ACC112 (cell line): ENCODE data around the gene MTMR10.

ENCODE experiments used
- H2AFZ ChIP-seq: fragments of 200-600 bp; sonication (generic); one replicate; pipeline ENCODE4 v1.6.0; 2017; ENCODE audit warnings: antibody characterized with exemption, low read length; ENCODE audit not compliant: unreplicated experiment
- H3K27ac ChIP-seq: fragments of 200-600 bp; sonication (generic); 2 replicates; pipeline ENCODE4 v1.5.1; 2014; ENCODE audit warnings: low read depth, mild to moderate bottlenecking, antibody characterized with exemption, low read length, moderate library complexity
- H3K27me3 ChIP-seq: fragments of 200-600 bp; sonication (generic); 2 replicates; pipeline ENCODE4 v1.6.1; 2014; ENCODE audit warnings: mild to moderate bottlenecking, antibody characterized with exemption, low read length, moderate library complexity, mixed read lengths; ENCODE audit not compliant: insufficient read depth
- H3K36me3 ChIP-seq: fragments of 200-600 bp; sonication (generic); 2 replicates; pipeline ENCODE4 v1.6.1; 2016; ENCODE audit warnings: mild to moderate bottlenecking, antibody characterized with exemption, low read length, moderate library complexity, mixed read lengths; ENCODE audit not compliant: insufficient read depth
- H3K4me1 ChIP-seq: fragments of 200-600 bp; sonication (generic); one replicate; pipeline ENCODE4 v1.6.1; 2016; ENCODE audit warnings: low read length, mixed read lengths; ENCODE audit not compliant: insufficient read depth, unreplicated experiment, control insufficient read depth
- H3K4me3 ChIP-seq: fragments of 200-600 bp; sonication (generic); 2 replicates; pipeline ENCODE4 v1.5.1; 2014; ENCODE audit warnings: mild to moderate bottlenecking, low read depth, low read length
- H3K79me2 ChIP-seq: fragments of 200-600 bp; sonication (generic); one replicate; pipeline ENCODE4 v1.6.0; 2016; ENCODE audit warnings: low read length; ENCODE audit not compliant: control insufficient read depth, unreplicated experiment, insufficient read depth

Gene MTMR10

DNA sequence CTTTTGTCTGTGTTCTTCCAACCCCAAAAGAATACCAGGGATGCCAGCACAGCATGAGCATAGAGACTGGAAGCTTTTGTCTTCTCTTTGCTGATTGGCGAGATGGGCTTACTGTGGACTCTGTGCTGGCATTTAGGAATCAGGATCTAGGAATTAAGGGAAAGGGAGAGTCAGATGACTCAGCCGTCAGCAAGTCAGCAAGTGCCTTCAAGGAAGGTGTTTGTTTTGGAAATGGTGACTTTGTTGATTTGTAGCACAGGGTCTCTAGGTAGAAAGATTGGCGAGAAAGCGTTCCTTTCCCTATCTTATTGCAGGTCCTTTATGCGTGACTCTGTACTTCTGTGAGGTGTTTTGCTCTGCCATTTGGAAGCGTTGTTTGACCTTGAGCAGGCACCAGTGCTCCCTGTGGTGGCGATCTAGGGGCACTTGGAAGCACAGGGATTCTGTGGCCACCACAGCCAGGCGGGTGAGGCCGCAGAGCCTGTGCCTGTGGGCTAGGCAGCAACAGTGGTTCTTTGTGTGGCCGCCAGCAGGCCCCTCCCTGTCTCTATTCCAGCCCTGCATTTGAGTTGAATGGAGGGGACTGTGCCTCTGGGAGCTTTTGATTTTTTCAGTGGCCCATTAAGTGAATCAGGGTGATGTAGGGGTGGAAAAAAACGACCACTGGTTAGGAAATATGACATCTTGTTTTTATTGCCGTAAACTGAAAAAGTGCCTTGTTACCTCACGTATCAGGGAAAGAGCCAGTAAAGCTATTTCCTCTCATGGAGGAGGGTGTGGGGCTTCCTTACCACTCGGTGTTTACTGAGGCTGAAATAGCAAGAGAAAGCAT lies 68.7 kb downstream of the MTMR10 start:
- Histone ChIP-seq H3K4me3 (no peak overlapping the region), H3K27ac (no peak overlapping the region), H3K27me3 (no peaks in the 10 kb centered on the region), H3K4me1 (no peaks in the 10 kb centered on the region), H2AFZ (no peak overlapping the region), H3K79me2 (no peaks in the 10 kb centered on the region), H3K36me3 (peaks cover 20% of the 10 kb centered on the region)

DNA sequence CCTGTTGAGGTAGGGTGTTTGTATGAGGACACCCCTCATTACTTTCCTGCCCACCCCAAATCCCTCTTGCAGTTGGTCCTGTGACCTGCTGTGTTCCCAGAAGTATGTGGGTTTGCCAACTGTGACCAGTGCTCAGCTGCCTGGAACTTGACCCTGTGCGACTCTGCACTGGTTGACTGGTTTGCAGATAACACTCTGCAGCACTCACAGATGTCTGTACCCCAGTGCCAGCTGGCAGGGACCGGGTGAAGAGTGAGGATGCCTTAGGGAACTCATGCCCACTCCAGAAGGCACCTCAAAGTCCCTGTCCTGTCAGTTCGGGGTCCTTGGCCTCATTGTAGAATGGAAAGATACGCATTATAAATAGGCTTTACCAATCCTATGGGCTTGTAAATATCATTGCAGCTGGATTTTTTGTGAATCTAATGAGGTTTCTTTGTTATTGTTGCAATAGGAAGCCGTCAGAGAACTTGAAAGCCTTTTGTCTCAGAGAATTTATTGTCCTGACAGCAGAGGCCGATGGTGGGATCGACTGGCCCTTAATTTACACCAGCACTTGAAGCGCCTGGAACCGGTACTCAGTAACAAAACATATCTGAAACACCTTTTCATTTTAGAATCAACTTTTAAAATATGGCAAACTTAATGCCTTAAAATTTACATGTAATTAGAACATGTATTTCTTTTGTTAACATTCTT lies 69.5 kb downstream of the MTMR10 start:
- no peak overlapping the region for H3K4me3 ChIP-seq
- H3K36me3 ChIP-seq, result peaks cover 20% of the 10 kb centered on the region
- H3K4me1 ChIP-seq, result no peaks in the 10 kb centered on the region
- no peak overlapping the region for H2AFZ ChIP-seq
- H3K27me3 ChIP-seq, result no peaks in the 10 kb centered on the region
- H3K79me2 ChIP-seq, result peaks cover under 1% of the 10 kb centered on the region
- no peak overlapping the region for H3K27ac ChIP-seq

DNA sequence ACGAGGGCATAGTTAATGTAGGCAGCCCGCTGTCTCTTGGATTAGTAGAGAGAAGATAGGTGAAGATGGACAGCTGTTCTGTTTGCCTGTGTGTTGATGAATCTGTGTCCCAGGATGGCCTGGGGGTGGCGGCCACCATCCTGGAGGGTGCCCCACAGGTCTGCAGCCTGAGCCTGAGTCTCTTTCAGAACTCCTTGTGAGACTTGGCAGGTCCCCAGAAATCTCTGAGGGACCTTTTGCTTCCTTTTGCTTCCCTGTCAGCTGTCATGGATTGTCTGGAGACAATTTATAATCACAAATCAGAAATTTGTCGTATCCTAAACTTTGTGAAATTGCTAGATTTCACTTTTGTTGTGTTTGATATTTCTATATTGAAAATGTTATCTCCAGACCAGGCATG lies 70.3 kb downstream of the MTMR10 start:
- peaks cover 7% of the 10 kb centered on the region for H3K79me2 ChIP-seq
- H3K36me3 ChIP-seq, result peaks cover 22% of the 10 kb centered on the region
- no peak overlapping the region for H3K4me3 ChIP-seq
- H2AFZ ChIP-seq, result no peak overlapping the region
- no peaks in the 10 kb centered on the region for H3K4me1 ChIP-seq
- no peak overlapping the region for H3K27ac ChIP-seq
- no peaks in the 10 kb centered on the region for H3K27me3 ChIP-seq

DNA sequence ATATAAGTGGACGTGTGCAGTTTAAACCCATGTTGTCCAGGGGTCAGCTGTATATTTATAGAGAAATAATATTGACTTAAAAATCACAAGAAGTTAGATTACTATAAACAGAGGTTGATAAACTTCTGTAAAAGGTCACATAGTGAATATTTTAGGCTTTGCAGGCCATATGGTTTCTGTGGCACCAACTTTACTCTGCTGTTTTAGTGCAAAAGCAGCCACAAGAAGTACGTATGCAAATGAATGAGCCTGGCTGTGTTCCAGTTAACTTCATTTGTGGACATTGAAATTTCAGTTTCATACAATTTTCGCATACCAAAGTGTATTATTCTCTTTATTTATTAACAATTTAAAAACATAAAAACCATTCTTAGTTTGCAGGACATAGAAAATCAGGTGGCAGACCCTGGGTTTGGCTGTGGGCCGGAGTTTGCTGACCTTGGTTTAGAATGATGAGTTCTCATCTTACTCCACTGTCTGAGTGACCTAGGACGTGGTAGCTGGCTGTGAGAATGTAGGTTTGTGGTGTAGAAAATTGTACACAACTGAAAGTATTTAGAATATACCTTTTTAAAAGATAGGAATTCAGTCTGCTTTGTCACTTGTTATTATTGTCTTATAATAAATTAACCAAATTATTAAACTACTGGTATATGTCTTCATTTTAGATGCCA lies 71.4 kb downstream of the MTMR10 start:
- no peak overlapping the region for H3K27ac ChIP-seq
- H2AFZ ChIP-seq, result no peak overlapping the region
- no peaks in the 10 kb centered on the region for H3K4me1 ChIP-seq
- H3K36me3 ChIP-seq, result peaks cover 25% of the 10 kb centered on the region
- H3K27me3 ChIP-seq, result no peaks in the 10 kb centered on the region
- H3K4me3 ChIP-seq, result no peak overlapping the region
- peaks cover 9% of the 10 kb centered on the region for H3K79me2 ChIP-seq

DNA sequence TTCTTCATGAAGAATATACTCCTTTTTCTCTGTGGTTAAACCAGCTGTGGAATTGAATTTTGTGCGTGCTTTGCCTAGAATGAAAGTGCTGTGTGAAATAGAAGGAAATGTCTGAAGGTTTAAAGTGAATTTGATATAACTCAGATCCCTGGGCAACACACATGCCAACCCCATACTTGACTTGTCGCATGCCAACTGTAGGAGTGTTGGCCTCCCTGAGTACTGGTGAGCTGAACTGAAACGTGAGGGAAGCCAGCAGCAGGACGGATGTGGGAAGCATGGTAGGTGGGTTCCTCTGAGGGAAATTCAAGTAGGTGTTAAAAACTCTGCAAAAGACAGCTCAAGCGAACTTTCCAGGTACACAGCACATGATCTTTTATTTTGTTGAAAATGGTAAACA lies 73.1 kb downstream of the MTMR10 start:
- H3K27ac ChIP-seq, result no peak overlapping the region
- peaks cover 9% of the 10 kb centered on the region for H3K79me2 ChIP-seq
- H3K4me3 ChIP-seq, result no peak overlapping the region
- H2AFZ ChIP-seq, result no peak overlapping the region
- H3K4me1 ChIP-seq, result no peaks in the 10 kb centered on the region
- H3K27me3 ChIP-seq, result no peaks in the 10 kb centered on the region
- H3K36me3 ChIP-seq, result peaks cover 27% of the 10 kb centered on the region

DNA sequence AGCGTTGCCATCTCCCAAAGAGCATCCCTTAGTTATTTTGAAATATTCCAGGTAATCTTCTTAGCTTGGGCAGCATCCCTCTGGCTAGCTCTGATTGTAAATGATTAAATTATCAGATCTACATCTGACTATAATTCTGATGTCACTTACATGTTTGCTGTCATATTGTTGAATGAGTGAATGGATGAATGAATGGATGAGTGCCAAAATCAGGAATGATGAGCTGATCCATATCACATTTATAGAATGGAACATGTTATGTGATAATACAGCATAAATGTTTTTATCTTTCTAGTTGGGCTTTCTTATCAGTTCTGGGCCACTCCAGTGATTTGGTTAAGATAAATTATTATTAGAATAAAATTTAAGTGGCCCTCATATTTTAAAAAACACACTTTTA lies 73.8 kb downstream of the MTMR10 start:
- peaks cover 9% of the 10 kb centered on the region for H3K79me2 ChIP-seq
- no peak overlapping the region for H2AFZ ChIP-seq
- no peaks in the 10 kb centered on the region for H3K27me3 ChIP-seq
- H3K4me3 ChIP-seq, result no peak overlapping the region
- H3K4me1 ChIP-seq, result no peaks in the 10 kb centered on the region
- H3K27ac ChIP-seq, result no peak overlapping the region
- H3K36me3 ChIP-seq, result peaks cover 21% of the 10 kb centered on the region

DNA sequence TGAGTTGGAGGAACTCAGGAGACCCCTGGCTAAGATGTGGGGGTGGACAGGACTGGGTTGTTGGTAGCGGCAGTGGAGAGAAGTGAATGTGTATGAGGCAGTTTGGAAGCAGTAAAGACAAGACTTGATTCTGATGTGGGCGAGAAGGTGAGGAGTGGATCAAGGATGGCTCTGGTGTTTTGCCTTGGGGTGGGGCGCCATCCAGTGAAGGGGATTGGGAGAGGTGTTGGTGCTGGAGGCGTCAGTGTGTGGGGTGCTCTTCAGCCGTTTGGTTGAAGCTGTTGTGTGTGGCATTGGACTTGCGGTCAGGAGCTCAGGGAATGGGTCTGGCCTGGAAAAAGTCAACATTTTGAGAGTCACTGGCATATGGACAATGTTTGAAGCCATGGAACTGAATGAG lies 74.4 kb downstream of the MTMR10 start:
- Histone ChIP-seq H3K27me3 (no peaks in the 10 kb centered on the region), H3K79me2 (peaks cover 9% of the 10 kb centered on the region), H3K27ac (no peak overlapping the region), H3K4me1 (no peaks in the 10 kb centered on the region), H3K4me3 (no peak overlapping the region), H3K36me3 (peaks cover 26% of the 10 kb centered on the region), H2AFZ (no peak overlapping the region)

DNA sequence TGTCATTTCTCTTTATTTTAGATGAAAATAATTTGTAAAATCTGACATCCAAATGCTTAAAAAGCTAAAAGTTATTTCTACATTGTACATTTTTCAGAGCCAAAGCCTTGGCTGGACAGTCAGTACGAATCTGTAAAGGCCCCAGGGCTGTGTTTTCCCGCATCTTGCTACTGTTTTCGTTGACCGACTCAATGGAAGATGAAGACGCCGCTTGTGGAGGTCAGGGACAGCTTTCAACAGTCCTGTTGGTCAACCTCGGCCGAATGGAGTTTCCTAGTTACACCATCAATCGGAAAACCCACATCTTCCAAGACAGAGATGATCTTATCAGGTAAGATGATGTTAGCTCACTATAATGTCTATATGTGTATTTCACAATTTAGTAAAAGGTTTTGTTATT lies 77.7 kb downstream of the MTMR10 start:
- H3K79me2 ChIP-seq, result peaks cover 13% of the 10 kb centered on the region
- no peaks in the 10 kb centered on the region for H3K4me1 ChIP-seq
- H2AFZ ChIP-seq, result no peak overlapping the region
- H3K27ac ChIP-seq, result no peak overlapping the region
- H3K27me3 ChIP-seq, result no peaks in the 10 kb centered on the region
- peaks cover 39% of the 10 kb centered on the region for H3K36me3 ChIP-seq
- H3K4me3 ChIP-seq, result no peak overlapping the region

DNA sequence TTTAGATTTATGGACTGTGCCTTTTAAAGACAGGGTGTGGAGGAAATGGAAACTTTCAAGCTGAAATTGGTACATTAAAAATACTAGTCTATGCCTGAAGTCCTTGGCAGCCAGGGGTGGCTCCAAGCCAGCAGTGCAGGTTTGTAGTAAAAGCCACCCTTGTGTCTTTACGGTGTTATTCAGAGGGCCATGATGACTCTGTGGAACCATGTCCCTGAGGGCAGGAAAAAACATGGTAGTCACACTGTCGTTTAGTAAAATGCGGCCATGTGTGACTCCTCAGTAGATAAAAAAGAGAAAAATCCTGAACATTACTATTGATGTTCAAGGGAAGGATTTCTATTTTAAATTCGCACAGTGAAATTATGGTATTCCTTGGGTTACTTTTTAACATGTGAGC lies 85.1 kb downstream of the MTMR10 start:
- H3K4me3 ChIP-seq, result no peak overlapping the region
- H3K27ac ChIP-seq, result no peak overlapping the region
- H2AFZ ChIP-seq, result no peak overlapping the region
- peaks cover 24% of the 10 kb centered on the region for H3K36me3 ChIP-seq
- peaks cover 18% of the 10 kb centered on the region for H3K79me2 ChIP-seq
- no peaks in the 10 kb centered on the region for H3K27me3 ChIP-seq
- peaks cover 6% of the 10 kb centered on the region for H3K4me1 ChIP-seq

DNA sequence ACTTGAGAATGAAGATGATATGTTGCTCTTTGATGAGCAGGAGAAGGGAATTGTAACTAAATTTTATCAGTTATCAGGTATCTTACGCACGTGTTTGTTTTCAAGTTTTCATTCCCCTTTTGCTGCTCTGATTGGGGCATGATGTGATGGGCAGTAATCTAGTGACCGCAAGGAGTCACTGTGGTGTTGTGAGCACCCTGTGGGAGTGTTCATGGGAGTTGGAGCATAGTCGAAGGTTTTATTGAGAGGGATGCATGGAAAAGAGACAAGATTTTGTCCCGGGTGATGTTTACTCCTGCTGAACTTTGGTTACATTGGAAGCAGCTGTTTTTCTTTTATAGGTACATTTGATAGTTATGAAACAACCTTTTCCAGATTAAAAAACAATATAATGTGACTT lies 85.6 kb downstream of the MTMR10 start:
- no peak overlapping the region for H3K4me3 ChIP-seq
- peaks cover 18% of the 10 kb centered on the region for H3K79me2 ChIP-seq
- H3K36me3 ChIP-seq, result peaks cover 18% of the 10 kb centered on the region
- H3K27me3 ChIP-seq, result no peaks in the 10 kb centered on the region
- no peak overlapping the region for H3K27ac ChIP-seq
- peaks cover 6% of the 10 kb centered on the region for H3K4me1 ChIP-seq
- no peak overlapping the region for H2AFZ ChIP-seq
